Endothelial cell of umbilical vein (primary cell): Measurements from ENCODE around the gene GSTM3. TPM values are rescaled to one million over a fixed set of nuclear protein-coding genes. Genes with fewer than 3 reads are reported as not detected.

ENCODE experiments used
- BruUV-seq: library from RNA; stranded (reverse); fragments of 400-500 nt; replicated peaks from 2 replicates; lab custom pipeline; 2021; lab: Mats Ljungman, UMichigan
- CTCF ChIA-PET: fragments of 300-600, 350-600 bp; sonication (Branson Sonifier 250); formaldehyde crosslinking; loops from one replicate; lab custom pipeline; 2021; ENCODE audit warnings: antibody characterized with exemption, inconsistent platforms; lab: Charles Lee
- POLR2A ChIA-PET: fragments of 300-600, 350-600 bp; sonication (Branson Sonifier 250); formaldehyde crosslinking; loops from one replicate; lab custom pipeline; 2021; ENCODE audit warnings: antibody characterized with exemption, inconsistent platforms; lab: Charles Lee
- DNase-seq: peaks from one replicate; pipeline ENCODE4 v3.0.0-alpha.2; 2011; ENCODE audit warnings: low read depth, low spot score
- FAIRE-seq: peaks from 2 replicates; lab custom pipeline; 2011; peaks lifted over from hg19 to GRCh38; lab: Jason Lieb, UNC
- H2AFZ ChIP-seq: 2 replicates; pipeline ENCODE4 v1.6.0; 2012; ENCODE audit warnings: low read depth, low read length, control low read depth, inconsistent platforms
- H3K27ac ChIP-seq: 2 replicates; pipeline ENCODE4 v1.5.1; 2011; ENCODE audit warnings: low read depth, mild to moderate bottlenecking, control low read depth, low read length, moderate library complexity; ENCODE audit not compliant: insufficient read depth
- H3K27me3 ChIP-seq, 2 experiments: 2 replicates each; pipeline versions ENCODE4 v1.6.0 to v1.6.1; 2011; ENCODE audit warnings: low read length in 2 of 2, mixed read lengths in 1 of 2; ENCODE audit not compliant: control insufficient read depth in 2 of 2, insufficient read depth in 2 of 2
- H3K36me3 ChIP-seq, 2 experiments: 2 replicates in 1 of 2; 3 replicates in 1 of 2; pipeline ENCODE4 v1.5.1; 2011; ENCODE audit warnings: low read length in 2 of 2, mild to moderate bottlenecking in 1 of 2, moderate library complexity in 1 of 2; ENCODE audit not compliant: control insufficient read depth in 2 of 2, insufficient read depth in 2 of 2; ENCODE audit errors: extremely low read depth in 1 of 2
- H3K4me1 ChIP-seq: 3 replicates; pipeline ENCODE4 v1.5.1; 2011; ENCODE audit warnings: mild to moderate bottlenecking, low read length; ENCODE audit not compliant: control insufficient read depth, insufficient read depth; ENCODE audit errors: extremely low read depth
- H3K4me2 ChIP-seq: 2 replicates; pipeline ENCODE4 v1.6.1; 2011; ENCODE audit warnings: low read length, control low read depth, mixed read lengths; ENCODE audit not compliant: insufficient read depth
- H3K4me3 ChIP-seq, 3 experiments: fragments of 200-600 bp in 1 of 3; sonication (generic), shearing (Covaris generic) in 1 of 3; replicated peaks in 1 of 3; 2 replicates each; pipeline ENCODE4 v1.5.1; 2011 to 2016; ENCODE audit warnings: control low read depth in 3 of 3, low read length in 3 of 3, mild to moderate bottlenecking in 2 of 3, inconsistent platforms in 1 of 3, low read depth in 1 of 3, moderate library complexity in 1 of 3; ENCODE audit not compliant: insufficient read depth in 1 of 3
- H3K79me2 ChIP-seq: 2 replicates; pipeline ENCODE4 v1.6.0; 2012; ENCODE audit warnings: low read length, inconsistent platforms; ENCODE audit not compliant: control insufficient read depth, insufficient read depth
- H3K9ac ChIP-seq: replicated peaks from 2 replicates; pipeline ENCODE3; 2011; ENCODE audit warnings: low read length, control low read depth; ENCODE audit not compliant: insufficient read depth; ENCODE audit errors: extremely low read depth
- H3K9me1 ChIP-seq: replicated peaks from 3 replicates; pipeline ENCODE4 v1.6.0; 2011; ENCODE audit warnings: mild to moderate bottlenecking, low read length; ENCODE audit not compliant: control insufficient read depth, insufficient read depth; ENCODE audit errors: extremely low read depth
- H3K9me3 ChIP-seq: replicated peaks from 2 replicates; pipeline ENCODE4 v1.5.1; 2012; ENCODE audit warnings: low read length, inconsistent platforms; ENCODE audit not compliant: control insufficient read depth, insufficient read depth
- H4K20me1 ChIP-seq: replicated peaks from 2 replicates; pipeline ENCODE3; 2011; ENCODE audit warnings: mild to moderate bottlenecking, low read length; ENCODE audit not compliant: control insufficient read depth, insufficient read depth; ENCODE audit errors: extremely low read depth
- CTCF ChIP-seq, 2 donors: IDR thresholded peaks; 1 replicate in 1 of 2; 2 replicates in 1 of 2; pipeline ENCODE4 v1.5.1; 2011; ENCODE audit warnings: low read length in 2 of 2, mild to moderate bottlenecking in 2 of 2, moderate library complexity in 2 of 2, control low read depth in 1 of 2, inconsistent platforms in 1 of 2, low read depth in 1 of 2; ENCODE audit not compliant: insufficient read depth in 1 of 2; ENCODE audit errors: extremely low read depth in 1 of 2
- EZH2 ChIP-seq: IDR thresholded peaks from 2 replicates; pipeline ENCODE4 v1.6.1; 2012; ENCODE audit warnings: borderline replicate concordance, low read depth, mild to moderate bottlenecking, moderate library complexity, low read length, inconsistent platforms; ENCODE audit not compliant: severe bottlenecking
- FOS ChIP-seq: IDR thresholded peaks from 2 replicates; pipeline ENCODE4 v1.6.1; 2011; ENCODE audit warnings: mild to moderate bottlenecking, low read length, moderate library complexity, borderline replicate concordance; ENCODE audit not compliant: insufficient read depth
- GATA2 ChIP-seq: IDR thresholded peaks from 2 replicates; pipeline ENCODE4 v1.7.0; 2011; ENCODE audit warnings: low read depth, mild to moderate bottlenecking, moderate library complexity, mixed read lengths, low read length; ENCODE audit not compliant: insufficient read length, insufficient read depth
- JUN ChIP-seq: IDR thresholded peaks from 2 replicates; pipeline ENCODE4 v1.6.1; 2011; ENCODE audit warnings: borderline replicate concordance, low read depth; ENCODE audit not compliant: insufficient read length, insufficient read depth
- MYC ChIP-seq: IDR thresholded peaks from one replicate; pipeline ENCODE4 v1.6.1; 2011; ENCODE audit warnings: mild to moderate bottlenecking, low read depth, low read length
- POLR2A ChIP-seq: IDR thresholded peaks from 2 replicates; pipeline ENCODE4 v1.6.1; 2012; ENCODE audit warnings: low read depth, mild to moderate bottlenecking, control low read depth, low read length
- POLR2AphosphoS5 ChIP-seq: IDR thresholded peaks from 2 replicates; pipeline ENCODE4 v1.6.1; 2012; ENCODE audit warnings: low read depth, mild to moderate bottlenecking, control low read depth, low read length, moderate library complexity; ENCODE audit not compliant: insufficient read depth
- dilution Hi-C: fragments of 300-500 bp; cut with MboI; formaldehyde crosslinking; loops from one replicate; pipeline ENCODE4 v1.15.0; 2019; ENCODE audit warnings: low sequenced_read_pairs; ENCODE audit not compliant: extremely low pct_ligation_motif_present
- intact Hi-C: fragments of 100-400 bp; cut with micrococcal nuclease; formaldehyde crosslinking; loops from one replicate; pipeline ENCODE4 v1.10.0; 2022
- polyA plus RNA-seq, 4 experiments: library from polyadenylated mRNA; depleted of rRNA in 3 of 4; stranded (reverse) in 3 of 4; unstranded in 1 of 4; fragments of >200 nt; gene quantifications; 2 replicates each; pipeline versions ENCODE4 v1.2.1 to v1.2.3, GENCODE V29; 2011 to 2012; ENCODE audit warnings: missing spikeins in 1 of 4
- total RNA-seq: library from RNA; stranded (reverse); gene quantifications from 2 replicates; pipeline ENCODE4 v1.2.3, GENCODE V29; 2021
- TF ChIP-seq, protein P1 (sequence below): IDR thresholded peaks from 2 replicates; pipeline ENCODE4 v1.6.1; 2011; ENCODE audit not compliant: insufficient read depth, insufficient read length

The GSTM3 gene
- total and polyA plus RNA-seq, 2 donors (not counting 3 experiments of a cell fraction or from before 2014, with no cell fraction given) = 27.9 to 52.0 TPM

DNA sequence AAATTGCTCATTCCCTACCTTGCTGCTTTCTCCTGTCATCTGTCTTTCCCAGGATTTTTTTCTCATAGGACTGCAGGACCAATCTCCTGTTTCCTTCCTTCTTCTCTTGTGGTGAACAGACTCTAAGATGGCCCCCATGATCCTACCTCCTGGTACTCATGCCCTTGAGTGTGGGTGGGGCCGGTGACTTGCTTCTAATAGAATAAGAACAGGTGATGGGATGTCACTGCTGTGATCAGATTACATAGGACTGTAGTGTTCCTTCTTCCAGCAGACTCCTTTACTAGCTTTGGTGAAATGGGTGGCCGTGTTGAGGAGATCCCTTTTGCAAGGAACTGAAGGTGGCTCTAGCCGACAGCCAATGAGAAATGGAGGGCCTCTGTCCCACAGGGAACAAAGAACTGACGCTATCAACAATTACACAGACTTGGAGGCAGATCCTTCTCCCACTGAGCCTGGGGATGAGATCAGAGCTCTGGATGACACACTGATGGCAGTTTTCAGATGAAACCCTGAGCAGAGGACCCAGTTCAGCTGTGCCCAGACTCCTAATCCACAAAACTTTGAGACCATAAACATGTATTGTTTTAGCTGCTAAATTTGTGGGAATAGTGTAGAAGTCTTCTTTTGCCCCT lies 7.5 kb downstream of the GSTM3 start:
- H3K36me3 ChIP-seq = peaks cover 0 to 3% of the 10 kb centered on the region in 2 experiments
- dilution Hi-C loops (no loop called here), intact Hi-C loops (no loop called here)
- TF ChIP-seq JUN (no peak), FOS (no peak), MYC (no peak), POLR2A (no peak), POLR2AphosphoS5 (no peak)
- no peak overlapping the region for H3K9ac ChIP-seq
- no peak overlapping the region for H3K27ac ChIP-seq
- H3K4me2 ChIP-seq = no peak overlapping the region
- DNase-seq (no peak), FAIRE-seq (no peak)
- no peaks in the 10 kb centered on the region for H4K20me1 ChIP-seq
- no TSS peak for BruUV-seq
- peaks cover 4 to 15% of the 10 kb centered on the region in 2 experiments for H3K27me3 ChIP-seq
- no peaks in the 10 kb centered on the region for H3K9me3 ChIP-seq
- no peaks in the 10 kb centered on the region for H3K9me1 ChIP-seq
- ChIA-PET POLR2A (no interaction called here), CTCF (interaction anchor here (1.0 to 2.4 kb wide), 3 partner anchors 20 to 93 kb away, joined by 4 to 7 read pairs (median 4); no protein-coding TSS in a partner anchor)
- H3K4me1 ChIP-seq = no peaks in the 10 kb centered on the region
- no peak overlapping the region for H2AFZ ChIP-seq
- no peaks in the 10 kb centered on the region for H3K79me2 ChIP-seq
- H3K4me3 ChIP-seq = no peak overlapping the region

GRCh38 chr1:109732390-109732881 lies 8.4 kb downstream of the GSTM3 start:
- POLR2A ChIA-PET = no interaction called here
- Histone ChIP-seq H3K27ac (no peak overlapping the region), H3K9me1 (no peaks in the 10 kb centered on the region), H3K36me3 (no peaks in the 10 kb centered on the region), H3K9ac (no peak overlapping the region), H3K4me3 (no peak overlapping the region), H3K9me3 (no peaks in the 10 kb centered on the region), H4K20me1 (no peaks in the 10 kb centered on the region), H2AFZ (no peak overlapping the region), H3K27me3 (peaks cover 4 to 15% of the 10 kb centered on the region in 2 experiments), H3K4me2 (no peak overlapping the region), H3K4me1 (no peaks in the 10 kb centered on the region), H3K79me2 (no peaks in the 10 kb centered on the region)
- no TSS peak for BruUV-seq
- CTCF ChIA-PET = no interaction called here
- TF ChIP-seq POLR2A (no peak), JUN (no peak), FOS (no peak), POLR2AphosphoS5 (no peak), MYC (no peak), GATA2 (no peak), CTCF (IDR thresholded peaks at IDR 0.05; ENCODE audit: extremely low read depth in 1 of 2, insufficient read depth in 1 of 2, low read depth in 1 of 2, low read length in 2 of 2) (no peak), EZH2 (no peak)
- TF ChIP-seq, protein P1, sequence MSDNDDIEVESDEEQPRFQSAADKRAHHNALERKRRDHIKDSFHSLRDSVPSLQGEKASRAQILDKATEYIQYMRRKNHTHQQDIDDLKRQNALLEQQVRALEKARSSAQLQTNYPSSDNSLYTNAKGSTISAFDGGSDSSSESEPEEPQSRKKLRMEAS = no peak
- DNase-seq (no peak), FAIRE-seq (no peak)
- intact Hi-C loops = no loop called here
- dilution Hi-C loops = no loop called here
